K562 treated with DMSO at 1 percent for 48 hours (cell line): ENCODE measurements around the gene AAK1. TPM values are rescaled to one million over a fixed set of nuclear protein-coding genes. Genes with fewer than 3 reads are reported as not detected.

ENCODE experiments used
- total RNA-seq: library from RNA; unstranded; fragments of 300-600 nt; gene quantifications from 2 replicates; pipeline ENCODE4 v1.2.3, GENCODE V29; 2022; ENCODE audit warnings: low replicate concordance; ENCODE audit errors: extremely low read depth

The AAK1 gene
- total RNA-seq, result not detected in 2 replicates

DNA sequence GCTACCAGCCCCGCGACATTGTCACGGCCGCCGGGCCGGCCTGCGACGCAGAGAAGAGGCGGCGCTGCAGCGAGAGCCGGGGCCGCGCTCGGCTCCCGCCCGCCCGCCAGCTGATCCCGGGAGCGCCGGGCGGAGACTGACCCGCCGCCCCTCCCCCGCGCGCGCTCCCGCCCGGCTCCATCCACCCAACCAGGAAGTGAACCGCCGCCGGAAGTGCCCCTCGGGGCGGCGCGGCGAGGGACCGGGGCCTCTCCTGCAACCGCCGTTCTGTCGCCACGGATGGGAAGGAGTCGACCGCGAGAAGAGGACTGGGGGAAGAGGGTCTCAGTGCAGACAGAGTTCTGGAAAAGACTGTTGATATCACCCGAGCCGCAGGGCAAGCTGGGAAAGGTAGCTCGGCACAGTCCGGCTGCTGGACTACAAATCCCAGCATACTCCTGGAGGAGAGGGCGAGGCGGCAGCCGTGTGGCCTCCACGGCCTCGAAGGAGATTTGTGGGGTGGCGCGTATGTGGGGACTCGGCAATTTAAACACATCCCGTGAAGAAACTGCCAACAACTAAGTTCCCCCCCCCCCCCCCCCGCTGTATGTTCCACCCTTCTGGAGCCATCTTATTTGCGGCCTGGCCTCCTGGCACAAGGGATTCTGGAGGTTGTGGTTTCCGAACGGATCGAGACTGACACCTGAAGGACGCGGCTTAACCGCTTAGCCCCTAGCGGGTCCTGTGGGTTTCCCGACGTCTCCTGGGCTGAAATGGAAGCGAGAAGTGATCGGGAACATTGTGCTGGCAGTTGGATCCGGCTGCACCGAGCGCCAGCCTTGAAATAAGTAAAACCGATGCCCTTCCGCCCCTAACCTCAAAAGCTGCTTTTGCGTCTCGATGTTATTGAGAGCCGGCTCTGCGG, at the start of gene AAK1:
Gene AAK1, minus strand, starts transcription at position 138 of the 904 bp plus-strand sequence. CDS start 699 bp downstream, outside the sequence.

DNA sequence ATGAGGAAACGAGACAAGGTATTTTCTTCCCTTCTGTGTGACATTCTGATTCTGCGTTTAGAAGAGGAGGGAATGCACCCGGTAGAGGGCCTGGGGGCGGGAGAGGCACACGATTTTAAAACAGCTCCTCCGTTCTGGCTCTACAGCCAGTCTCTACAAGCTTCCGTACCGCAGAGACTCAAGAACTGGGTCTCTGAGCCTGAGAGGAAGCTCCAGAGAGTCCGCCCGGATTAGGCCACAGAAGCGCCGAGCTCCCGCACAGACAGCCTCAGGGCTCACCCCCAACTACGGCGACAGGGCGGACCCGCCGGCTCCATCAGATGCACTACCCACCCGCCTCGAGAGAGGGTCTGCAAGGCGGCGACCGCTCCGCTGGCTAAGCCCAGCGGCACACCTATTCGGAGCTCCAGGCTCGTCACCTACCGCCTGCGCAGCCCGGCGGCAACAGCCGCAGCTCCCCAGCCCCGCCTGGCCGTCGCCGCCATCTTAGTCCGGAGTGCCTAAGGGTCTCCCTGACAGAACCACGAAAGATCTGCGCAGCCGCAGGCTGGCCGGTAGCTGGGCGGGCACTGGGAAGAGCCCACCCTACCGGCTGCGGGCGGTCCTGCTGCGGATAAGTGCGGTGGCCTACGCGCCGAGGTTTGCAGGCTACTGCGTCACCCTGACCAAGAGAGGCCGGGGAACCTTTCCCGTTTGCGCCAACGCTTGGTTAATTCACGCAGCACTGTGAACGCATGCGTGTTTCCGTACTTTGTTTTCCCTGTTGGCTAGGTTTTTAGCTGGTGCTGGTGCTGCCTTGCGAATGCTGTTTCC, 206.4 kb downstream of the AAK1 start, which contains the start of gene NFU1:
Gene NFU1, minus strand, starts transcription at position 498 of the 813 bp plus-strand sequence. Its CDS starts 13 bp downstream, at position 485.

Other genes with a start within 250 kb of the AAK1 start
- gene NFU1, start 206.3 kb downstream of the AAK1 start, total RNA-seq, result not detected in 2 replicates
- gene ANXA4, start 98.4 kb upstream of the AAK1 start, total RNA-seq, result not detected in 2 replicates
- not detected in 2 replicates for gene GMCL1, start 185.9 kb upstream of the AAK1 start, total RNA-seq